ENCODE data around the gene SETSIP. TPM values are rescaled to one million over a fixed set of nuclear protein-coding genes. Genes with fewer than 3 reads are reported as not detected.
"Not testable (repeated sequence)": the region's sequence is repeated elsewhere in the genome, so short reads cannot be mapped to it uniquely, and the experiment has no call there.

SETSIP gene
- total and polyA plus RNA-seq, 8 donors: not detected

DNA sequence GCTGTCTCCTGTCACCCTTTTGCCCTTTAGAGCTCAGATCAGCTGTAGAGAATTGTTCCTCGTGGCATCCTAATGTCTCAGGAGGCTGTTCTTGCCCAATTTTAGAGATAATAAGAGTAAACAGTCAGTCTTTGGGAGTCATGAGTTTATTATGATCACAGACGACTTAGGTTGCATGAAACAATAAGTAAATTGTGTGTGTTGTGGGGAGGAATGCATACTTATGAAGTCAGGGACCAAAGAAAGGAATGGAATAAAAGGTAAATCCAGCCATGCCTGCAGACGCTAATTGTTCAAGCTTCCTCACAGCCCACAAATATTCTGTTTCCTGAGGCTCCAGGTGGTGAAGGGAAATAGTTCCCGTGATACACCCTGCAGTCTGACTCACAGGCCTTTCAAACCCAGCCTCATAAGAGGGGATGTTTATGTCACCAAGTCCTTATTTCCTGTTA is 44.5 kb downstream of the SETSIP start:
- H3K27ac ChIP-seq: no peak overlapping the region
- no peak for DNase-seq
- intact Hi-C loops (cut with DNase I): no loop called here
- FAIRE-seq: no peak
- no peaks in the 10 kb centered on the region for H3K9me3 ChIP-seq
- no peaks in the 10 kb centered on the region for H3K4me1 ChIP-seq
- WGBS, 2 donors: 24 to 34% methylated on average over 4 of the region's 4 CpGs
- H3K36me3 ChIP-seq: no peaks in the 10 kb centered on the region
- TF ChIP-seq, protein P1, sequence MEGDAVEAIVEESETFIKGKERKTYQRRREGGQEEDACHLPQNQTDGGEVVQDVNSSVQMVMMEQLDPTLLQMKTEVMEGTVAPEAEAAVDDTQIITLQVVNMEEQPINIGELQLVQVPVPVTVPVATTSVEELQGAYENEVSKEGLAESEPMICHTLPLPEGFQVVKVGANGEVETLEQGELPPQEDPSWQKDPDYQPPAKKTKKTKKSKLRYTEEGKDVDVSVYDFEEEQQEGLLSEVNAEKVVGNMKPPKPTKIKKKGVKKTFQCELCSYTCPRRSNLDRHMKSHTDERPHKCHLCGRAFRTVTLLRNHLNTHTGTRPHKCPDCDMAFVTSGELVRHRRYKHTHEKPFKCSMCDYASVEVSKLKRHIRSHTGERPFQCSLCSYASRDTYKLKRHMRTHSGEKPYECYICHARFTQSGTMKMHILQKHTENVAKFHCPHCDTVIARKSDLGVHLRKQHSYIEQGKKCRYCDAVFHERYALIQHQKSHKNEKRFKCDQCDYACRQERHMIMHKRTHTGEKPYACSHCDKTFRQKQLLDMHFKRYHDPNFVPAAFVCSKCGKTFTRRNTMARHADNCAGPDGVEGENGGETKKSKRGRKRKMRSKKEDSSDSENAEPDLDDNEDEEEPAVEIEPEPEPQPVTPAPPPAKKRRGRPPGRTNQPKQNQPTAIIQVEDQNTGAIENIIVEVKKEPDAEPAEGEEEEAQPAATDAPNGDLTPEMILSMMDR (IDR thresholded peaks at IDR 0.05): no peak
- ATAC-seq: no peak
- H3K27me3 ChIP-seq: peaks cover 0 to 6% (median 0%) of the 10 kb centered on the region in 4 donors
- no peak overlapping the region for H3K4me3 ChIP-seq

DNA sequence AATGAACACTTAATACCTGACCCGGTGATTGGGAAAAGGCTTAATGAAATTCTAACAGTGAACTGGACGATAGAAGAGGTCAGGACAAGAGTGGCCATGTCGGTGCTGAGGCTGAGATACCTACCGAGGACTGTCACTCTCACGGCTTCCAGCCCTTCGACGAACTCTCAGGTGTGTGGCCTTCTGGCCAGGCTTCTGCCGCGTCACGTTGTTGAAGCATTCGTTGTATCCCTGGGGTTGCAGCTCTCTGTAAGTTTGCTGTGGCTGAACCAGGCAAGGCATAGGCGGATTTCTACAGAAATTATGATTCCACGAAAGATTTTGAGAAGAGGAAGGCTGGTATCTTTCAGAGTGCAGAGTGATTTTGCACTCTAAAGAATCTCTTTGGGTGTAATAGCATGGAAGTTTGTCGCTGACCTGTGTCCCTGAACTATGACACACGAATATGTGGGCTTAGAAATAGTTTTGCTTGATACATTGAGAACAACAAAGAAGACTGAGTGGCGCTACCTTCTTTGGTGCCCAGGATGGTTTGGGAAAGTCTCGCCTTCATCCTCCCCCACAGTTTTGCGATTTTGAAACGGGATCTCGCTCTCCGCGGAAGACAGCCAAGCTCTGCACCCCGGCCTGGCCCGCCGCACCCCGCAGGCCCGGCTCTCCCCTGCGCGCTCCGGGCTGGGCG is 45.8 kb downstream of the SETSIP start:
- H3K27me3 ChIP-seq: no peaks in the 10 kb centered on the region
- intact Hi-C loops (cut with DNase I): no loop called here
- H3K36me3 ChIP-seq: no peaks in the 10 kb centered on the region
- FAIRE-seq (no peak), DNase-seq (no peak), ATAC-seq (no peak)
- no peaks in the 10 kb centered on the region for H3K4me1 ChIP-seq
- 39 to 40% methylated on average over 31 of the region's 31 CpGs for WGBS, 2 donors
- TF ChIP-seq, protein P1 (IDR thresholded peaks at IDR 0.05): no peak
- no peaks in the 10 kb centered on the region for H3K9me3 ChIP-seq
- peak overlapping the region in 2 of 4 donors; percentile 41 to 52 for H3K4me3 ChIP-seq
- H3K27ac ChIP-seq: no peak overlapping the region

DNA sequence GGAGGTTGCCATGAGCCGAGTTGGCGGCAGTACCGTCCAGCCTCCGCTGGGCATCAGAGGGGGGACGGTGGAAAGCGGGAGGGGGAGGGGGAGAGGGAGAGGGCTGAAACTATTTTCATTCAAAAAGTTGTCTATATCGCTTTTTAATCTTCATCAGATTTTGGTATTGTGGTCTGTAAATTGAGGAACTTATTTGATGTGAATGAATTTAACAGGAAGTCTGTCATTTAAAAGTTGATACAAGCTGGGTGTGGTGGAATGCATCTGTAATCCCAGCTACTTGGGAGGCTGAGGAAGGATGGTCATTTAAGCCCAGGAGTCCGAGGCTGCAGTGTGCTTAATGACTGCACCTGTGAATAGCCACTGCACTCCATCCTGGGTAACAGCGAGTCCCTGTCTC is 48.4 kb downstream of the SETSIP start:
- Histone ChIP-seq H3K27ac (no peak overlapping the region), H3K9me3 (no peaks in the 10 kb centered on the region), H3K27me3 (no peaks in the 10 kb centered on the region), H3K36me3 (no peaks in the 10 kb centered on the region), H3K4me1 (no peaks in the 10 kb centered on the region), H3K4me3 (no peak overlapping the region)
- intact Hi-C loops (cut with DNase I): no loop called here
- FAIRE-seq: no peak
- ATAC-seq: no peak
- DNase-seq: no peak
- WGBS, 2 donors: 89 to 92% methylated on average over 9 of the region's 9 CpGs
- TF ChIP-seq, protein P1 (IDR thresholded peaks at IDR 0.05): no peak

DNA sequence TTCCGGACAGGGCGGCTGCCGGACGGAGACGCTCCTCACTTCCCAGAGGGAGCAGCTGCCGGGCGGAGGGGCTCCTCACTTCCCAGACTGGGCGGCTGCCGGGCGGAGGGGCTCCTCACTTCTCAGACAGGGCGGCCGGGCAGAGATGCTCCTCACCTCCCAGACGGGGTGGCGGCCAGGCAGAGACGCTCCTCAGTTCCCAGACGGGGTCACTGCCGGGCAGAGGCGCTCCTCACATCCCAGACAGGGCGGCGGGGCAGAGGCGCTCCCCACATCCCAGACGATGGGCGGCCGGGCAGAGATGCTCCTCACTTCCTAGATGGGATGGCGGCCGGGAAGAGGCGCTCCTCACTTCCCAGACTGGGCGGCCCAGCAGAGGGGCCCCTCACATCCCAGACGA is 49.2 kb downstream of the SETSIP start:
- H3K4me1 ChIP-seq; H3K36me3 ChIP-seq; ATAC-seq; FAIRE-seq; intact Hi-C loops (cut with DNase I); H3K4me3 ChIP-seq; H3K27ac ChIP-seq; H3K27me3 ChIP-seq; H3K9me3 ChIP-seq: not testable (repeated sequence)
- WGBS, 2 donors: 92 to 98% methylated on average over 18 to 29 of the region's 29 CpGs
- DNase-seq: peak in 1 of 6 donors; percentile 45

Other genes with a start within 250 kb of the SETSIP start
- gene TGFBR3, start 189.3 kb downstream of the SETSIP start, total RNA-seq: 10 to 100 TPM in 5 of 6 donors, 1 to 10 TPM in 1; 7.3 to 34.8 (median 25.3) TPM
- 1 to 10 TPM; 6.0 to 9.0 TPM for gene TGFBR3, start 189.3 kb downstream of the SETSIP start, polyA plus RNA-seq
- not detected for gene BRDT, start 126.0 kb downstream of the SETSIP start, total RNA-seq
- gene BRDT, start 126.0 kb downstream of the SETSIP start, polyA plus RNA-seq: not detected
- under 1 TPM in 2 of 6 donors, not detected in 4; 0.08 to 0.21 TPM for gene EPHX4, start 45.4 kb downstream of the SETSIP start, total RNA-seq
- under 1 TPM in 1 of 2 donors, not detected in 1; 0.23 TPM for gene EPHX4, start 45.4 kb downstream of the SETSIP start, polyA plus RNA-seq
- gene BTBD8, start 4.9 kb upstream of the SETSIP start, total RNA-seq: 1 to 10 TPM; 1.1 to 7.1 (median 3.2) TPM
- 1 to 10 TPM; 1.9 to 2.1 TPM for gene BTBD8, start 4.9 kb upstream of the SETSIP start, polyA plus RNA-seq
- not detected for gene C1orf146, start 142.5 kb upstream of the SETSIP start, total RNA-seq
- not detected for gene C1orf146, start 142.5 kb upstream of the SETSIP start, polyA plus RNA-seq
- 1 to 10 TPM; 1.7 to 3.6 (median 2.3) TPM for gene GLMN, start 223.6 kb upstream of the SETSIP start, total RNA-seq
- gene GLMN, start 223.6 kb upstream of the SETSIP start, polyA plus RNA-seq: 10 to 100 TPM in 1 of 2 donors, 1 to 10 TPM in 1; 7.4 to 10.4 TPM
- gene RPAP2, start 223.6 kb upstream of the SETSIP start, total RNA-seq: 10 to 100 TPM; 13.7 to 18.2 (median 16.8) TPM
- gene RPAP2, start 223.6 kb upstream of the SETSIP start, polyA plus RNA-seq: 1 to 10 TPM; 3.0 to 5.5 TPM

All from pancreas (tissue), 10 donors.